Sigmoid colon (tissue), 4 donors: ENCODE results near the gene ANGPT4.

Experiments used
- EP300 ChIP-seq, 4 donors: sonication (generic); formaldehyde crosslinking; IDR thresholded peaks; one replicate each; pipeline ENCODE4 v1.6.1; 2017; ENCODE audit warnings: antibody characterized with exemption in 4 of 4
- POLR2A ChIP-seq, 2 donors: fragments of 450-650 bp; IDR thresholded peaks; one replicate each; pipeline ENCODE4 v1.6.1; 2016; ENCODE audit warnings: antibody characterized with exemption in 2 of 2, mild to moderate bottlenecking in 2 of 2, moderate library complexity in 2 of 2
- TF ChIP-seq, protein P1 (sequence below), 4 experiments: fragments of 450-650 bp in 3 of 4; fragments of 200-600 bp in 1 of 4; IDR thresholded peaks; one replicate each; pipeline ENCODE4 v1.5.1; 2016 to 2019; ENCODE audit warnings: antibody characterized with exemption in 4 of 4, mild to moderate bottlenecking in 3 of 4, moderate library complexity in 2 of 4

DNA sequence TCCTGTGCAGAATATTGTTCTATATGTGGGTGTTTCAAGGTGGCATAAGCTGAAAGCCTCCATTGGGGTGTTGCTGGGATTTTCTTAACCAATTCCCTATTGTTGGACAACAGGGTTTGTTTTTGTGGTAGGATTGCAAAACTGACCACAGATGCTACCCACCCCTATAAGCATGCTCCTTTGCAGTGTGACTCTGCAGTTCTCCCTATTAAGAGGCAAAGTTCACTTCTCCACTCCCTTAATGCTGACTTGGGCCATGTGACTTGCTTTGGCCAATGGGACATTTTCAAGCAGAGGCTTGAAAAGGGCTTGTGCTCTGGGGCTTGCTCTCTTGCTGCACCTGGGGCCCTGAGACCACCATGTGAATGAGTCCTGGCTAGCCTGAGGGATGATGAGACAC, 8.5 kb upstream of the ANGPT4 start:
- TF ChIP-seq, protein P1, sequence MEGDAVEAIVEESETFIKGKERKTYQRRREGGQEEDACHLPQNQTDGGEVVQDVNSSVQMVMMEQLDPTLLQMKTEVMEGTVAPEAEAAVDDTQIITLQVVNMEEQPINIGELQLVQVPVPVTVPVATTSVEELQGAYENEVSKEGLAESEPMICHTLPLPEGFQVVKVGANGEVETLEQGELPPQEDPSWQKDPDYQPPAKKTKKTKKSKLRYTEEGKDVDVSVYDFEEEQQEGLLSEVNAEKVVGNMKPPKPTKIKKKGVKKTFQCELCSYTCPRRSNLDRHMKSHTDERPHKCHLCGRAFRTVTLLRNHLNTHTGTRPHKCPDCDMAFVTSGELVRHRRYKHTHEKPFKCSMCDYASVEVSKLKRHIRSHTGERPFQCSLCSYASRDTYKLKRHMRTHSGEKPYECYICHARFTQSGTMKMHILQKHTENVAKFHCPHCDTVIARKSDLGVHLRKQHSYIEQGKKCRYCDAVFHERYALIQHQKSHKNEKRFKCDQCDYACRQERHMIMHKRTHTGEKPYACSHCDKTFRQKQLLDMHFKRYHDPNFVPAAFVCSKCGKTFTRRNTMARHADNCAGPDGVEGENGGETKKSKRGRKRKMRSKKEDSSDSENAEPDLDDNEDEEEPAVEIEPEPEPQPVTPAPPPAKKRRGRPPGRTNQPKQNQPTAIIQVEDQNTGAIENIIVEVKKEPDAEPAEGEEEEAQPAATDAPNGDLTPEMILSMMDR (IDR thresholded peaks at IDR 0.05): no peak
- no peak for TF ChIP-seq EP300 (IDR thresholded peaks at IDR 0.05)
- TF ChIP-seq POLR2A (IDR thresholded peaks at IDR 0.05): no peak
